Measurements from ENCODE around the gene RGPD3.
"Not testable (repeated sequence)": the region's sequence is repeated elsewhere in the genome, so short reads cannot be mapped to it uniquely, and the experiment has no call there.

RGPD3 gene

GRCh38 chr2:106486551-106487385, 18.6 kb upstream of the RGPD3 start, which contains the start of gene CD8B2:
TSS of gene CD8B2 (plus strand) at chr2:106487364. CDS start at chr2:106487427, 63 bp downstream.
- not testable (repeated sequence) for DNase-seq (ENCODE audit: low read depth)

DNA sequence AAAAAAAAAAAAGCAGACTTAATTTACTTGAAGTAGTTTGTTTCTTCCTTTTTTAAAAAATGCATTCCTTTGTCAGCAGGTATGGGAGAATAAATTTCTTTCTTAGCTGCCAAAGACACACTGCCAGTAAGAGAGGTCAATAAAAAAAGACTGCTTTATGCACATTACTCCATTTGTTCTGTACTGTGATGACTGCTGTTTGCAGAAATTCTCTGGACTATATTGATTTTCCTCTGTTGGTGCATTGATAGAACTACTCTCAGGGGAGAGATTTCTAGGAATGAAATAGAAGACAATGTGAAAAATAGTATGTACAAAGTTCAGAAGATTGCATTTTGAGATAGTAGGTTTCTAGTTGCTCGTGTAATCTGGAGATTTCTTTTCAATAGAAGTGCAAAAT, 11.3 kb upstream of the RGPD3 start:
- DNase-seq (ENCODE audit: low read depth): not testable (repeated sequence)

DNA sequence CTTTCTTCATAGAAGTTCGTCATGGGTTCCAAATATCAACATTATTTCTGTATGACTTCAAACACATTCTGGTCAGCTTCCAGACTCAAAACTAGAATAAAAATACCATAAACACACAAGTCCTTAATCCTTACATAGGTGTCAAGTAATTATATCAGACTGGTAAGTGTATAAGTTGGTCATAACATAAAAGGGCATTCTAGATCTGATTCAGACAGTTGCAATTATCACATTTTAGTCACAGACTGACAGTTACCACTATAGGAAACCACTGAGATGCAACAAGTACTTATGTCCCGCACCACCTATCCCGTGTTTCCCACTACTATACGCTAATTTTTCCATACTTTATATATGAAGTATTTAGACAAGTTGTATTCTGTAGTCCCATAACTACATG, 9.4 kb upstream of the RGPD3 start:
- not testable (repeated sequence) for DNase-seq (ENCODE audit: low read depth)

DNA sequence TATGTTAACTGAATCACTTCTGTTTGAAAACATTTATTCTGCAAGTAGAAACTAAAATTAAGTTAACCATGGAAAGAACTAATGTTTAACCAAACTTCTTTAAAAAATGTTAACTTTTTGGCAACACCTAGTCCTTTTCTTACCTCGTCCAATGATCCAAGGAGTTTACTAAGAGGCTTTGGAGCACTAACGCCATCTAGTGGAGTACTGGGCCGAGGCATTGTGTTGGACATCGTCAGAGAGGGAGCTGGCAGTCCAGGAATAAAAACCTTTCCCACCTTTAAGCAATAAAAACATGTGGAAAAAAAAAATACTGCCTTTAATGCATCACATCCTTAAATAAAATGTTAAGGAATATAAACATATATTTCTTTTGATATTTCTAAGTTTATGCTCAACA, 2.4 kb upstream of the RGPD3 start:
- not testable (repeated sequence) for DNase-seq (ENCODE audit: low read depth)

DNA sequence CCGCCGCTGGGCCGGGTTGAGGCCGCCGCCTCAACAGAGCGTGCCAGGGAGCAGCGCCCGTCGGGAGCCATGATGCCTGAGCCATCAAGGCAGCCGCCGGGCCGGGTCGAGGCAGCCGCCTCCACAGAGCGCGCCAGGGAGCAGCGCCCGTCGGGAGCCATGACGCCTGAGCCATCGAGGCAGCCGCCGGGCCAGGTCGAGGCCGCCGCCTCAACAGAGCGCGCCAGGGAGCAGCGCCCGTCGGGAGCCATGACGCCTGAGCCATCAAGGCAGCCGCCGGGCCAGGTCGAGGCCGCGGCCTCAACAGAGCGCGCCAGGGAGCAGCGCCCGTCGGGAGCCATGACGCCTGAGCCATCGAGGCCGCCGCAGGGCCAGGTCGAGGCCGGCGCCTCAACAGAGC, 697 bp downstream of the RGPD3 start:
- not testable (repeated sequence) for DNase-seq (ENCODE audit: low read depth)

- not testable (repeated sequence) for DNase-seq (ENCODE audit: low read depth)
Measured at GRCh38 chr2:106461882-106462281, 6.3 kb downstream of the RGPD3 start.

- not testable (repeated sequence) for DNase-seq (ENCODE audit: low read depth)
Measured at GRCh38 chr2:106390680-106391079, 77.5 kb downstream of the RGPD3 start.

- not testable (repeated sequence) for DNase-seq (ENCODE audit: low read depth)
Measured at GRCh38 chr2:106388814-106389410, 79.3 kb downstream of the RGPD3 start.

- not testable (repeated sequence) for DNase-seq (ENCODE audit: low read depth)
Measured at GRCh38 chr2:106384548-106384947, 83.7 kb downstream of the RGPD3 start.

DNA sequence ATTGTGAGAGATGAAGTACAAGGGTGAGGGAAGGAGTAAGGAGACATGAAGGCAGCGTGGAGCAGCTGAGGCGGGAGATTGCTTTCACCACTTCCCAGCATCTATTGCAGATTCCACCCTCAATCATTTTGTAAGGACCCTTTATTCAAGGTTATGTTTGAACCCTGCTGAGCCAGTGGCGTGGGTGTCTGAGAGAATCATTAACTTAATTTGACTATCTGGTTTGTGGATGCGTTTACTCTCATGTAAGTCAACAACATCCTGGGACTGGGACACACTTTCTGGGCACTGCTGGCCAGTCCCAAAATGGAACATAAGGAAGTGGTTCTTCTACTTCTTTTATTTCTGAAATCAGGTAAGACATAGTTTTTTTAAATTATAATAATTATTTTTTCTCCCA, 86.3 kb downstream of the RGPD3 start:
- not testable (repeated sequence) for DNase-seq (ENCODE audit: low read depth)

GRCh38 chr2:106379567-106379966, 88.6 kb downstream of the RGPD3 start:
- DNase-seq (ENCODE audit: low read depth): not testable (repeated sequence)

- DNase-seq (ENCODE audit: low read depth): not testable (repeated sequence)
Measured at GRCh38 chr2:106369182-106369581, 99.0 kb downstream of the RGPD3 start.

GRCh38 chr2:106366204-106366885, 101.9 kb downstream of the RGPD3 start:
- DNase-seq (ENCODE audit: low read depth): no peak

DNA sequence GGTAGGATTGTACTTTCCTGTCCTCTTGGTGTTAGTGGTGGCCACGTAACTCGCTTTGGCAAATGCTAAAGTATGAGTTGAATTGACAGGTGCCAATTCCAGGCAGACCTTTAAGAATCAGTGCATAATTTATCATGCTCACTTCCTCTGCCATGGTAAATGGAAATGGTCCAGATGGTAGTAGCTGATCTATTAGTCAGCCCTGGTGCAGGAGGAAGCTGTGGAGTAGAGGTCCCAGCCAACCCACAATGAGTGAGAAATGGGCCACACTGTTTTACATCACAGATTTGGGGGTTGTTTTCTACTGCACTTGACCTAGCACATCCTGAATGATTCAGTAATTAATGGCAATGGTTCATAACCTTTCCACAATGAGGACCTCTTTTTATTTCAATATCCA, 104.4 kb downstream of the RGPD3 start:
- no peak for DNase-seq (ENCODE audit: low read depth)

GRCh38 chr2:106362789-106363188, 105.4 kb downstream of the RGPD3 start:
- DNase-seq (ENCODE audit: low read depth): no peak

GRCh38 chr2:106359512-106359911, 108.7 kb downstream of the RGPD3 start:
- no peak for DNase-seq (ENCODE audit: low read depth)

- no peak for DNase-seq (ENCODE audit: low read depth)
Measured at GRCh38 chr2:106358521-106358920, 109.7 kb downstream of the RGPD3 start.

DNA sequence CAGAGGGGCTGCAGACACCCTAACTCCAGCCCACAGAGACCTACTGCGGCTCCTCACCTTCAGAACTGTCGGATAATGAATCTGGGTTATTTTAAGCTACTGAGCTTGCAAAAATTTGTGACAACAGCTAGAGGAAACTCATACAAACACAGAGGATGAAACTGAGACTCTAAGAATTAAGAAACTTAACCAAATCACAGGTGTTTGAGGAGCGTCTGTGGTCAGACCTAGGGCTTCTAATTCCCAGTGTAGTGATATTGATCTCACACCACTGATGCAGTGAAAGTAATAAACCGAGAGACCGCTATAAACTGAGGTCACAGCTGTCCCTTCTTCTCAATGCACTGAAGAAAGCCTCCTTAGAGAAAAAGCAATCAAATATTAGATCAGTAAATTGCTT, 110.1 kb downstream of the RGPD3 start:
- no peak for DNase-seq (ENCODE audit: low read depth)

DNA sequence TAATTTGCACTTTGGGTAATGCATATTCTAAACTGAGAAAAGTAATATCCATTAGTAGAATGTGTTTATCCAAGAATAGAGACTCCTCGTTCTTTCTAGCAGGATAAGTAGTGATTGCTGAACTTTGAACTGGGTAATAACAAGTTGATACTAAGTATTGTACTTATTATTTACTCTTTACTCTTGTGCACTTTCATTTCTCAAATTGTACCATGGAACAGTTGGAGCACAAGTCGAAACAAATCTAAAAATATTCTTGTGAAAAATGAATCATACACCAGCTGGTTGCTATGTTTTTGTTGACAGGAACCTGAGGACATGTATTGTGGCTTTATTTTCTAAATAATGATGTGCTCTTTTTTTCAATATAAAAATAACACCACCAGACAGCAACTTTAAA, 111.9 kb downstream of the RGPD3 start:
- DNase-seq (ENCODE audit: low read depth): no peak

DNA sequence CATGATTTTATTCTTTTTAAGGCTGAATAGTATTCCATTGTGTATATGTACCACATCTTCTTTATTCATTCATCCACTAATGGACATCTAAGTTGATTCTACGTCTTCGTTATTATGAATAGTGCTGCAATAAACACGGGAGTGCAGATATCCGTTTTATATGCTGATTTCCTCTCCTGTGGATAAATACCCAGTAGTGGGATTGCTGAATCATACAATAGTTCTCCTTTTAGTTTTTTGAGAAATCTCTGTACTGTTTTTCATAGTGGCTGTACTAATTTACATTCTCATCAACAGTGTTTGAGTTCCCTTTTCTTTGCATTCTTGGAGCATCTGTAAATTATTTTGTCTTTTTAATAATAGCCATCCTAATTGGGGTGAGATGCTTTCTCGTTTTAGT, 114.5 kb downstream of the RGPD3 start:
- no peak for DNase-seq (ENCODE audit: low read depth)

DNA sequence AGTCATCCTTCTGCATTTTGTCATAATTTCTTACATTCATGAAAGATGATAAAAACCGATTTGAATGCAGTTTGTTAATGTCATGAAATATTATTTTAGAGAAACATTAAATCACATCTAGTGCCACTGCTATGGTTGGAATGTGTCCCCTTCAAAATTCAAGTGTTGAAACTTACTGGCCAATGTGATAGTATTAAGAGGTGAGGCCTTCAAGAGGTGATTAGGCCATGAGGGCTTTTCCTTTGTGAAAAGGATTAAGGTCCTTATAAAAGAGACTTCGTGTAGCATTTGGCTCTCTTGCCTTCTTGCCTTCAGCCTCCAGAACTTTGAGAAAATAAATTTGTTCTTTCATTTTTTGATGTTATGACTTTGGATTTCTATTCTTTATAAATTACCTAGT, 117.2 kb downstream of the RGPD3 start:
- DNase-seq (ENCODE audit: low read depth): no peak

DNA sequence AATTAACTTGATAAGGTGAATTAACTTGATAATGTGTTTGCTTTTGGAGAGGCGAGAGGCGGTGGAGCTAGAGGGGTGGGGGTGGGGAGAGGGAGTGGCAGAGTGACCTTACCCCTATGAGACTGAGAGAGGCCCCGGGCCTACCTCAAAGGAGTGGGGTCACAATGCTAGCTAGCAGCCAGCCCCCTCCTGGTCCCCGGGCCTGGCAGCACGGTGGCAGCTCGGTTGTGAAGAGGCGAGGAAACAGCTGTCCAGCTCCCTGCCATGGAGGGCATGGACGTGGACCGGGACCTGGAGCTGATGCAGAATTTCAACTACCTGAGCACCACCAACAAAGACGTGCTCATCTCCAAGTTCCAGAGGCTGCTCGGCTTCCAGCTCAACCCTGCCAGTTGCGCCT, 123.9 kb downstream of the RGPD3 start:
- DNase-seq (ENCODE audit: low read depth): no peak

GRCh38 chr2:106343274-106343673, 124.9 kb downstream of the RGPD3 start:
- no peak for DNase-seq (ENCODE audit: low read depth)
